Heart left ventricle (tissue), 13 donors: ENCODE measurements around the gene OR51B5.

Experiments
- CTCF ChIP-seq, 12 donors: fragments of 200-600 bp; sonication (generic) in 4 of 12; IDR thresholded peaks; one replicate each; pipeline versions ENCODE4 v1.5.0 to v1.8.0; 2018 to 2022; ENCODE audit warnings: antibody characterized with exemption in 12 of 12, mild to moderate bottlenecking in 5 of 12
- POLR2A ChIP-seq, 2 donors: fragments of 450-650 bp; IDR thresholded peaks; one replicate each; pipeline ENCODE4 v1.6.1; 2017; ENCODE audit warnings: antibody characterized with exemption in 2 of 2, mild to moderate bottlenecking in 2 of 2, moderate library complexity in 2 of 2
- donor health status: ischemic (EF 13 %, LVEDD 7.1; RV severe dilation, severe dysfunction).
- donor health status: DM: no; HTN: yes; CAD: no.
- donor health status: DM: no; HTN: no; CAD: no.
- donor health status: ischemic (EF 25% LVEDD 6.9; RV normal size, moderate dysfunction).
- donor health status: ischemic (EF 25% LVEDD 5.7; RV mildly dilated, moderate dysfunction).
- donor health status: ischemic (EF 35%, LVEDD 5.7; RV mildly dilated, moderate dysfunction).
- donor health status: nonischemic (EF 11% LVEDD 7.7; RV severe dilation, severe dysfunction).
- donor health status: DM: yes; HTN: yes; CAD: no.
- donor health status: PGD.
- donor health status: ischemic (EF 29% LVEDD 5.4; RV normal size, mild dysfunction).
- donor health status: nonischemic (EF 23%, LVEDD 6.1; RV moderate dilation, normal function).

GRCh38 chr11:5351208-5351607, 7.9 kb upstream of the OR51B5 start, which contains the start of gene OR51B6:
- TF ChIP-seq POLR2A (IDR thresholded peaks at IDR 0.05) (no peak), CTCF (IDR thresholded peaks at IDR 0.05) (no peak)
